Retinal pigment epithelial cell (primary cell): ENCODE measurements around the gene RAB11FIP4.

Experiments used
- DNase-seq: peaks from one replicate; pipeline ENCODE4 v3.0.0-alpha.2; 2010; ENCODE audit warnings: low read depth
- H3K4me3 ChIP-seq: 2 replicates; pipeline ENCODE4 v1.5.1; 2011; ENCODE audit warnings: mild to moderate bottlenecking, low read length, control low read depth, moderate library complexity
- CTCF ChIP-seq: conservative IDR thresholded peaks from 2 replicates; pipeline ENCODE4 v1.5.1; 2011; ENCODE audit warnings: low read depth, low read length, control low read depth, inconsistent platforms

RAB11FIP4 gene

GRCh38 chr17:31480904-31481782, 89.7 kb downstream of the RAB11FIP4 start:
- DNase-seq = no peak
- TF ChIP-seq CTCF = no peak
- H3K4me3 ChIP-seq = no peak overlapping the region

- no peak for DNase-seq
- no peak overlapping the region for H3K4me3 ChIP-seq
- no peak for TF ChIP-seq CTCF
Measured at GRCh38 chr17:31481783-31482081, 90.3 kb downstream of the RAB11FIP4 start.

- DNase-seq = no peak
- no peak overlapping the region for H3K4me3 ChIP-seq
- no peak for TF ChIP-seq CTCF
Measured at GRCh38 chr17:31484821-31485220, 93.3 kb downstream of the RAB11FIP4 start.

- H3K4me3 ChIP-seq = no peak overlapping the region
- TF ChIP-seq CTCF = no peak
- DNase-seq = no peak
Measured at GRCh38 chr17:31486351-31487062, 95.0 kb downstream of the RAB11FIP4 start.

- DNase-seq = no peak
- TF ChIP-seq CTCF = no peak
- peak overlapping the region; percentile 52 for H3K4me3 ChIP-seq
Measured at GRCh38 chr17:31487063-31487647, 95.7 kb downstream of the RAB11FIP4 start.

GRCh38 chr17:31487648-31488263, 96.3 kb downstream of the RAB11FIP4 start:
- TF ChIP-seq CTCF = no peak
- peak overlapping the region; percentile 54 for H3K4me3 ChIP-seq
- peak; percentile 38 for DNase-seq
